ENCODE data around the gene VPS33A.
A peak's percentile ranks its signal among the peaks of the same experiment; 100 is the strongest.
"Not testable (repeated sequence)": the region's sequence is repeated elsewhere in the genome, so short reads cannot be mapped to it uniquely, and the experiment has no call there.

The VPS33A gene

DNA sequence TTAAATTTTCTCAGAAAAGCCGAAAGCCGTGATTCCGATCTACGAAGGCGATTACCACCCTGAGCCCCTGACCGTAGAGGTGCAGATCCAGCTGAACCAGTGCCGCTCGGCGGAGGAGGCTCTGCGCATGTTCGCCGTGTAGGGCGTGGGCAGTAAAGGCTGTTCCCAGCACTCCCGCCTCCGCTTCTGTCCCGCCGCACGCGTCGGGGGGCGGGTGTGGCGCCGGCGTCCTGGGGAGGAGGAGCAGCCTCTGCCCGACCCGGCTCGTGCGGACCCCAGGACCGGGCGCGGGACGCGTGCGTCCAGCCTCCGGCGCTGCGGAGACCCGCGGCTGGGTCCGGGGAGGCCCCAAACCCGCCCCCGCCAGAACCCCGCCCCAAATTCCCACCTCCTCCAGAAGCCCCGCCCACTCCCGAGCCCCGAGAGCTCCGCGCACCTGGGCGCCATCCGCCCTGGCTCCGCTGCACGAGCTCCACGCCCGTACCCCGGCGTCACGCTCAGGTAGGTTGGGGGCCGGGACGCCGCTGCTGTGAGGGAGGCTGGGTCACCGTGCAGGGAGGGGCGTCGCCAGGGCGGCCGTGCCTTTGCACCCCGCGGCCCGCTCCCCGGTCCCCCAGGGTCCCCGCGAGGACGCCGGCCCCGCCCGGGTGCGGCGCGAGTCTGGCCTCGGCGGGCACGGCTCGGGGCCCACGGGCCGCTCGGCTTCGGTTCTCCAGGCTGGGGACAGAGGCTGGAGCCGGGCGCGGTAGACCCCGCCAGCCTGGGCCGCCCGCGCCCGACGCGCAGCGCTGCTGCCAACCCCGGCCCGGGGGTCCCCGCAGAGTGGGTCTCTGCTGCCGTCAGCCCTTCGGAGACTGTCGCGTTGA lies 62.8 kb downstream of the VPS33A start, which contains the start of gene B3GNT4:
B3GNT4 (plus strand) TSS at position 409 of the 866 bp plus-strand sequence. CDS start 910 bp downstream, outside the sequence.
- DNase-seq, result peak; percentile 86

DNA sequence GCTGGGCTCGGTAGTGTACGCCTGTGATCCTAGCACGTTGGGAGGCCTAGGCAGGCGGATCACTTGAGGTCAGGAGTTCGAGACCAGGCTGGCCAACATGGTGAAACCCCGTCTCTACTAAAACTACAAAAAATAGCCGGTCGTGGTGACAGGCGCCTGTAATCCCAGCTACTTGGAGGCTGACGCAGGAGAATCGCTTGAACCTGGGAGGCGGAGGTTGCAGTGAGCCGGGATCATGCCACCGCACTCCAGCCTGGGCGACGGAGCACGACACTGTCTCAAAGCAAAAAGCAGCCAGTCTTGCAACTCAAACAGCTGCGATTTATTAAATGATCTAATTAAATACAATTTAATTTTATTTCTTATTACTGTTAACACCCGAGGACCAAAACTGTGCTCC lies 63.5 kb downstream of the VPS33A start:
- DNase-seq, result not testable (repeated sequence)

DNA sequence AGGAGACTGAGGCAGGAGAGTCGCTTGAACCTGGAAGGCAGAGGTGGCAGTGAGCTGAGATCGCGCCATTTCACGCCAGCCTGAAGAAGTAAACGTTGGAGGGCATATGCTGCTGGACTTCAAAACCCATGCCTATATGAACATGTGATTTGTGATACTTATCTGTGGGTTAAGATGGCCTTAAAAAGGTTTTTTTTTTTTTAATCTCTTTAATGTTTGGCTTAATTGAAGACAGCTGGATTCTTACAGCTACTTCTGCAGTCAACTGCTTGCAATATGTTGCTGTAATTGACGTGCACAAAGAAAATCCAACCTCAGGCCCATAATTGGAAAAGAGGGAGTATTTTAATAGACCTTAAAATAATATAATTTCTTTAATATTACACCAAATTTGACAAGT lies 64.3 kb downstream of the VPS33A start:
- DNase-seq, result no peak

DNA sequence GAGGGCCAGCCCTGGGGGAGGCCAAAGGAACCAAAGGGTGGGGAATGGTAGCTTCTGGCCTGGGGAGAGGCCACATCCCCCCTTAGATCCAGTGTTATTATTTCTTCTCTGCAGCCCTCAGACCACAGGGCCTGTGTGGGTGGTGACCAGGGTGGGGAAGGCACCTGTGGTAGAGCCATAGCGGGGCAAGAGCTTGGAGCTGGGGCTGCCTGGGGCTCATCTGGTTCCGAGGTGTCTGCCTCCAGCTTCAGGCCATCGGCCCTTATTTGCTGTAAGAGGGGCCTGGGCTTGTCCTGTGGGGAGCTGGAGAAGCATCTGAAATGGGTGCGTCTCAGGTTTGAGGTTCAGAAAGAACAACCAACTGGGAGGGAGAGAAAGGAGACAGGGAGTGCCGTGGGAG lies 64.9 kb downstream of the VPS33A start:
- no peak for DNase-seq

DNA sequence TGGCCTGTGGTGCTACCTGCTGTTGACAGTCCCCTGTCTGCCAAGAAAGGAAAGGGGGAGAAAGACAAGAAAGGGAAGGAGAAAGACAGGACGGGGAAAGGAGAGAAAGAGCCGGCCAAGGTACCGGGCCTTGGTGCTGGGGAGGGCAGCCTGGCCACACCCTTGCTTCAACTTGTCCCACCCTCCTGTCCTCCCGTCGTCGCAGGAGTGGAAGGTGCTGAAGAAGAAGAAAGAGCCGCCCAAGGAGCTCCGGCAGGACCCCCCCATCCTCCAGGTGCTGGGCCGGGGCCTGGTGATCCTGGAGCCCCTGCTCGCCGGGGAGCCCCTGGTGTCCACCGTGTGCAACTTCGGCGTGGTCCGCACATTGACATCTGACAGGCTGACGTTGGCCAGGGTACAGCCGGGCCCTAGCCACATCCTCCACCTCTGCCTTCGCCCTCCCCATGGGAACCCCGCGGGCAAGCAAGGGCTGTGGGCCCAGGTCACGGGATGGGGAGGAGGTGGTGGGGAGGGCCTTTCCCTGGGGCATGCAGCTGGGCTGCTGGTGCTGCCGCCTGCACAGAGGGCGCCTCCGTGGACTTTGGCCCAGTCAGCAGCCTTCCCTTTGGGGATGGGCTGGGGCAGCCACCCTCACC lies 65.6 kb downstream of the VPS33A start:
- DNase-seq, result no peak

DNA sequence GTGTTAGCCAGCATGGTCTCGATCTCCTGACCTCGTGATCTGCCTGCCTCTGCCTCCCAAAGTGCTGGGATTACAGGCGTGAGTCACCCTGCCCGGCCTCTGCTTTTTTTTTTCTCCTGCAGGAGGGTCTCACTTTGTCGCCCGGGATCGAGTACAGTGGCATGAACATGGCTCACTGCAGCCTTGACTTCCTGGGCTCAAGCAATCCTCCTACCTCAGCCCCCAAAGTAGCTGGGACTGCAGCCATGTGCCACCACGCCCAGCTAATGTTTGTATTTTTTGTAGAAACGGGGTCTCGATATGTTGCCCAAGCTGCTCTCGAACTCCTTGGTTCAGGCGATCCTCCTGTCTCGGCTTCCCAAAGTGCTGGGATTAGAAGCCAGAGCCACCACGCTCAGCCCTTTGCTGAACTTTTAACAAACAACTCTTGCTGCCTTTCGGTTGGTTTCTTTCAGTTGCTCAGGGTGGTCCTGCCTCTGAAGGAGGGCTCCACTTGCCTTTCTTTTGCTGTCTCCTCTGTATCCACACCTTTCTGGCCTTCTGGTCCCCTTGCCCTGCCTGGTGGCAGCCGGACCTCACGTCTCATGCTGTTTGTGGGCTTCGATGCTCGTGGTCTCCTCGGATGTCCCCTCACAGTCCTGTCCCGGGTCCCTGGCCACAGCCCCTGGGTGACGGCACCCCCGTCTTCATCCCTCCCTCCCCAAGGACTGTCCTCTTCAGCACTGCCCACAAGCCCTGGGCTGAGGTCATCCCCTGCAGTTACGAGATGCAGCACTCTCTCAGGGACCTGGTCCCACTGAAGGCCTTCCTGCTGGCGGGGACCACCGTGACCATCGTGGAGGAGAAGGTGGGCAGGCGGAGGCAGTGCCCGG lies 66.6 kb downstream of the VPS33A start:
- DNase-seq, result no peak

DNA sequence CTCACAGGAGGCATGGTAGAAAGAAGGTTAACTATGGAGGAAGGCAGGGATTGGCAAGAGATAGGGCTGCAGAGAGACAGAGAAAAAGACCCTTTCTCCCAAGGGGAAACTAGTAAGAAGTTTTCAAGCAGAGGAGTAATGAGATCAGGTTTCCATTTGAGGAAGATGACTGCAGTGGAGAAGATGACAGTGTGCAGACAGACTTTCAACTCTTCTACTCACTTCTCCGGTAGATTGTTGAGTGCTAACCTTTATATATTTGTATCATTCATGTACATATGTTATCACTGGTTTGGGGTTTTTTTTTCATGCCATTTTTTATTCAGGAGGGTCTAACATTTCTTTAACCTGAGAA lies 68.7 kb downstream of the VPS33A start:
- DNase-seq, result no peak

DNA sequence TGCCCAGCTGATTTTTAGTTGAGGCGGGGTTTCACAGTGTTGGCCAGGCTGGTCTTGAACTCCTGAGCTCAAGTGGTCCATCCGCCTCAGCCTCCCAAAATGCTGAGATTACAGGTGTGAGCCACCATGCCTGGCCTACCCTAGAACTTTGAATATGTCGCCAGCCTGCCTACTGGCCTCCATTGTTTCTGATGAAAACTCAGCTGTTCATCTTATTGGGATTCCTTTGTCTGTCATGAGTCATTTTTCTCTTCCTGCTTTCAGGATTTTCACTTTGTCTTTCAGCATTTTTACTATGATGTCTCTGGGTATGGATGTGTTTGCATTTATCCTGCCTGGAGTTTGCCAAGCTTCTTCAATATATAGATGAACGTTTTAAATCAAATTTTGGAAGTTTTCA lies 70.9 kb downstream of the VPS33A start:
- no peak for DNase-seq

DNA sequence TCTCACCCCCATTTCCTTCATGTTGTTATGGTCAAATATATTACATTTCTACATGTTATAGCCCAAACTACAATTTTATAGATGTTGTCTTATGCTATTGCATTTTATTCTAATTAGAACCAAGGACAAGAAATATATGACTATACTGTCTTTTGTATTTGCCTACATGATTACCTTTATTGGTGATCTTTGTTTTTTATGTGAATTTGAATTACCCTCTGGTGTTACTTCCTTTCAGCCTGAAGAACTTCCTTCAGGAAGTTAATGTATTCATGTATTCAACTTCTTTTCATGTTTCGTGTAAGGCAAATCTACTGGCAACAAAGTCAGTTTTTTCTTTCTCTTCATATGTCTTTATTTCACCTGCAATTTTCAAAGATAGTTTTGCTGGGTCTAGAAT lies 71.5 kb downstream of the VPS33A start:
- DNase-seq, result no peak

DNA sequence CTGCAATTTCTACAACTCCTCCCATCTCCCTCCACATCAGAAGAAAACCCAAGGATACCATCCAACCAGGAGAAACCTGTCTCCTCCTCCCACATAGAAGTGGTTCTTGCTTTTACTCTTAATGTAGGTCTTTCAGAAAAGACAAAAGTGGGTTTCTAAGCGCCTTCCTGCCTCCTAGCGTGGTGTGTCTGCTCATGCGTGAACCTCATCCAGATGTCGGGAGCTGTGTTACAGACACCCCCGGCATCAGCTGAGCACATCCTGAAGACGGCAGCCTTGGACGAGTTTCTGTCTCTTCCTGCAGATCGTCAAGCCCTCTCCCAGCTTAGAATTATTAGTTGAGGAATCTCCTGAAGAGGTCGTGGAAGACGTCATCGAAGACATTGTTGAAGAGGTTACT lies 73.9 kb downstream of the VPS33A start:
- no peak for DNase-seq

DNA sequence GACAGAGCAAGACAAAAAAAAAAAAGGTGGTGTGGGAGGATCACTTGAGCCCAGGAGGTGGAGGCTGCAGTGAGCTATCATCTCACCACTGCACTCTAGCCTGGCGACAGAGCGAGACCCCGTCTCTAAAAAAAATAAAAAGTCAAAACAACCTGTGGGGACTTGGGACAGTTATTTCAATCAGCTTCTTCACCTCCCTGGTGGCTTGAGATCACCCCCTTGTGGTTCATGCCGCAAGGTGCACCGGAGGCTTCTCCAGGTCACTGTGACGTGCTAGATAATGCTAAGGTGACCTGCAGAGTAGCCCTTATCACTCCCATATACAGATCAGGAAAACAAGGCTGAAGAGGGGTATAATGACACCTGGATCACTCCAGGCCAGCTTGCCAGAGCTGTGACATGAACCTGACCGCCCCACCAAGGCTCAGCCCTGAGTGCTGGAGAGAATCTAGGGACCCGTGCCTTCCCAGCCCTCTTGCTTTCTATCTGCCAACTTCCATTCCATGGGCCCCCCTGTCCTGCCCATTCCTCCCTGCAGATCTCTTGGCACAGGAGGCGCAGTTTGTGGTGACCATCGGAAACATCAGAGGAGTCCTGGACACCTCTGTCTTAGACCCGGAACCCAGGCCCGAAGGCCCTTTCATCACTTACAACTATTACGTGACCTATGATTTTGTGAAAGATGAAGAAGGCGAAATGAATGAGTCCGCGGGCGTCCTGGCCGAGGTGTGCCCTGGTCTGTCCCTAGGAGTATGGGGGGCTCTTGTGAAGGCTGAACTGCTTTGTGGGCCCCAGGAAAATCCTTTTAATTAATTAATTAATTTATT lies 75.2 kb downstream of the VPS33A start:
- peak; percentile 68 for DNase-seq

DNA sequence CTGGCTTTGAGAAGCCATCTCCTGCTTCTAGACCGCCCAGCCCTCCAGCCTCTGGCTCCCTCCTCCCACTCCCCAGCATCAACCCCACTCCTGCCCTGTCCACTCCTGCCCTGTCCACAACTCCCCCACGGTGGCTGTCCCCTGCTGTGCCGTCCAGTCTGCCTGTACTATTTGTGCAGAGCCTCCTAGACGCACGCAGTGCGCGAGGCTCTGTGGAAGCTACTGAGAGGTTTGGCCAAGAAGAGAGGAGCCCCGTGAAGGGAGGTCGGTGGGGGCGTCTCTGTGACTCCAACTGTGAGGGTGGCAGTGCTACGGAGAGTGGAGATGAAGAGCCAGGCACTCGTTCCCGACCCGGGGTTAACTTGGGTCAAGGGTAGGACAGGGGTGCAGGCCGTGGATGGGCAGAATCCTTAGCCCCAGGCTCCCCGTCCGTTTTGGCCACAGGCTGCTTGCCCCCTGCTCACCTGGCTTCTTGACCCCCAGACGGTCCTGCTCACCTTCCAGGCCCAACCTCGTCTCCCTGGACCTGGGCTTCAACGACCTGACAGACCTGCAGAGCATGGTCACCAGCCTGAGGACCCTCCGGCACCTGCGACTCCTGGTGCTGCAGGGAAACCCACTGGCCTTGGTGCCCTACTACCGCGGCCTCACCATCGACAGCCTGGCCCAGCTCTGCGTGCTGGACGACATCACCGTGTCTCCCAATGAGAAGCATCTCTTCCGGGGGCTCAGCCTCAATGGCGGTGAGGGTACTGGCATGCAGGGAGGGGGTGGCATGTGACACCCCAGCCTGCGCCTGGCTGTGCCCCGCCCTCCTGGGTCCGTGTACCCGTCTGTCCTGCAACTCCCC lies 76.4 kb downstream of the VPS33A start:
- DNase-seq, result no peak

DNA sequence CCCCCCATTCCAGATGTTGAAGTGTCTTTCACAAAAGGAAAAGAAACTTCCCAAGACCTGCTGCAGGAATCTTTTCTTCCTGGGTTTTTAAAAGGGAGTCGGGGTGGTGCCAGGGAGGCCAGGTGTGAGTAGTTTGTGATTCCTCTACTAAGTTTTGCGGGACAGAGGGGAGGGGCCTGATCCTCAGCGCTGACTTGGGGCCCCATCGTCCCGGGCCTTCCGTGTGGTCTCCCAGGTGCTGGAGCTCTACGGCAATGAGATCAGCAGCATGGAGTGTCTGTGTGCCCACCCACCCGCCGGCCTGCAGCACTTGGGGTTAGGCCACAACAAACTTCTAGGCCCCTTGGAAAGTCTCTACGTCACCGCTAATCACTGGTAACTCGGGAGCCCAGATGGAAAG lies 78.8 kb downstream of the VPS33A start:
- DNase-seq, result no peak

DNA sequence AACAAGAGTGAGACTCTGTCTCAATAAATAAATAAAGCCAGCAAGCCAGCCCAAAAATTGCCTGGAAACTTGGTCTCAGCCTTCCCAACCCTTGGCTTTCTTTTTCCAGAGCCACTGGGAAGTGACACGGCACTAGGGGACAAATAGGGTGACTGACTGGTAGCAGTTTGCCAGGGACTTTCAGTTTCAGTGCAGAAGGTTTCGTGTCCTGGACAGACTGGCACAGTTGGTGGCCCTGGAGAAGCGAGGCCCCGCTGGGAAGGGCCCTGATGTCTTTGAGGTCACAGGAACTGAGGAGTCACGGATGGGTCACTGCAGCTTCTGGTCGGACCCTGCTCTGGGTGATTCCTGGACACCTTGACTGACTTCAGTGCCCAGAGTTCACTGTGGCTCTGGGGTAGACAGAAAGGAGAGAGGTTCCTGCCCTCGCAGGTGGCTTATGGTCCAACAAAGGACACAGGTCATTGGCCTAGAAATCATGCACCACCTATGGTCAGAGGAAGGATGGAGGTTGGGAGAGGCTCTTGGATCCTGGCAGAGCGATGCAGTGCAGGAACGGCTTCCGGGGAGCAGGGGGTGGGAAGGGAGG lies 80.7 kb downstream of the VPS33A start:
- no peak for DNase-seq

DNA sequence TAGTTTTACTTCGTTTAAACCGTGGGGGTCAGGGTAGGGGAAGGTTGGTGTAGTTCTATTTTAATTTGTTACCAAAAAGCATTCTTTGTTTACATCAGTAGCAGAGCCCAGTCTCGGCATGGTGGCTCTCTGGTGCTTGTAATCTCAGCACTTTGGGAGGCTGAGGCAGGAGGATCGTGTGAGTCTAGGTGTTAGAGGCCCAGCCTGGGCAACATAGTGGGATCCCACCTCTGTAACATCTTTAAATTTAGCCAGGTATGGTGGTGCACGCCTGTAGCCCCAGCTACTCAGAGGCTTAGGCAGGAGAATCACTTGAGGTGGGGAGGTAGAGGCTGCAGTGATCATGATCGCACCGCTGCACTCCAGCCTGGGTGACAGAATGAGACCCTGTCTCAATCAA lies 81.2 kb downstream of the VPS33A start:
- no peak for DNase-seq

DNA sequence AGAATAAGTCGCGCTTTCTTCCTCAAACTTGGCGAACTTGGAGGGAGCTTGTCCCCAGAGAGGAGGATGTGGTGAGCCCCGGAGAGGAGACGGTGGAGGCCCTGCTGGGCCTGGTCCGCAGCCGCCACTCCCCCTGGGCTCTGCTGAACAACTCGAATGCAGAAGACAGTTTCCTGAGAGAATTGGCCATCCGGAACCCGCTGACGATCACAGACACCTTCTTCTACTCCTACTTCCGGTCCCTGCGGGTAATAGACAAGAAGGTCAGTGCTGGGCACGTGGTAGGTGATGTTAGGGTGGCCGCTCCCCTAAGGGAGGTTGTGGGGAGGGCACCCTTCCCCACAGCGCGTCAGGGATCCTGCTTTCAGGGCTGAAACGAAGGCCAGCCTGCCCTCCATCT lies 81.8 kb downstream of the VPS33A start:
- no peak for DNase-seq

DNA sequence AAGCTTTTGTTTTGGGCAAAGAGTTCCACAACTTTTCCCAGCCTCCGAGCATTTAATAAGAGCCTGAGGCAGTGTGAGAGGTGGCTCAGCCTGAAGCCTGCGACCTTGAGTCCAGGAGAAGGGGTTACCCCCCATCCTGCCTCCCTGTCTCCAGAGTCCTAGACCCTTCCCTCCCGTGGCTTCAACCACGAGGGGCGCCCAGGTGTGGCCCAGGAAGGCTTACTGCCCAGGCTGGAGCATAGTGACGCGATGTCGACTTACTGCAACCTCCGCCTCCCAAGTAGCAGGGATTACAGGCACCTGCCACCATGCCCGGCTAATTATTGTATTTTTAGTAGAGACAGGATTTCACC lies 82.7 kb downstream of the VPS33A start:
- DNase-seq, result no peak

DNA sequence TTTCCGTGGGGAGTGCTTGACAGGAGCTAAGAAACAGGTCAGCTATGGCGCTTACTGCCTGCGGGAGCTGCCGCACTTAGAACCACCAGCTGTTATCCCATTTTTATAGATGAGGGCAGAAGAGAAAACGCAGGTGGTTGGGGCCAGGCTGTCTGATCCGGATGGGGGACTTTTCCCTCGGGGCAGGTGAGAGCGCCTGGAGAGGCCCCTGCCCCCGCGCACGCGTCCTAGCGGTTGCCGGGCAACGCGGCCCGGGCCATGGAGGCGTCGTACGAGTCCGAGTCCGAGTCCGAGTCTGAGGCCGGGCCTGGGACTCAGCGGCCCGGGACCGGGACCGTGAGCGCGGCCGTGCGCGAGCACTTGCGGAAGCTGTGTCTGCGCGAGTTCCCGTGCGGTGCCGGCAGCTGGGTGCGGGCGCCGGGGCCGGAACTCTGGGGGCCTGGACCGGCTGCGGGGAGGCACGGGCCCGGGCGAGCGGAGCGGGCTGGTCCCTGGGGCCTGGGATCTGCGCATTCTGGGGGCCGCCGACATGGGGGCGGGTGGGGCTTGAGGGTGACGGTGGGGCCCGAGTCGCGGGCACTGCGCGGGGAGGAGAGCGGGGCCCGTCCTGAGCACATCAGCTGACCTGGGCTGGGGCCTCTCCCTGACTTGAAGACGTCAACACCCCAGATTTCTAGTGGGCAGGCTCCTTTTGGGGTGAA lies 83.3 kb downstream of the VPS33A start, which contains the start of gene LRRC43:
LRRC43 (plus strand) TSS at position 237 of the 701 bp plus-strand sequence; CDS start at position 259, 22 bp downstream.
- DNase-seq, result peak; percentile 45

Measured in CD4-positive, alpha-beta T cell treated with Interleukin-6 for 4 hours (primary cell).